ENCODE measurements around the gene TTLL9.

TTLL9 gene

DNA sequence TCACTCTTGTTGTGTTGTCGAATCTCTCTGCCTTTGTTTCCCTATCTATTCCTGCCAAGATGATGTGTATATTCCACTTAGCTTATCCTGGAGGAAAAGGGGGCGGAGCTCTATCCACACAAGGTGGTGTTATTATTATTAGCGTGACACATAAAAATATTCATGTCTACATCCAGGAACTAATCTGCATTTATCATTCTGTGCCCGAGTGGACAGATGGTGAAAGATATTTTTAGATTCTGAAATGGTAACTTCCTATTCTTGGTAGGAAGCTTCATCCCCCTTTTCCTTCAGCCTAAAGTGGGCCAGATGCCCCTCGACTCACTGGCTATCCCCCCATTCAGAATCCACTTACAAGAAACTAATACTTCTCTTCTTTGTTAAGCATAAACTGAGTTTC lies 99.6 kb downstream of the TTLL9 start (continued):
- TF ChIP-seq ZNF565 (CRISPR knock-in tag; conservative IDR thresholded peaks at IDR 0.05; ENCODE audit: low read depth) (no peak), ARNTL (CRISPR knock-in tag; IDR thresholded peaks at IDR 0.05; ENCODE audit: borderline replicate concordance, low read depth) (no peak)

DNA sequence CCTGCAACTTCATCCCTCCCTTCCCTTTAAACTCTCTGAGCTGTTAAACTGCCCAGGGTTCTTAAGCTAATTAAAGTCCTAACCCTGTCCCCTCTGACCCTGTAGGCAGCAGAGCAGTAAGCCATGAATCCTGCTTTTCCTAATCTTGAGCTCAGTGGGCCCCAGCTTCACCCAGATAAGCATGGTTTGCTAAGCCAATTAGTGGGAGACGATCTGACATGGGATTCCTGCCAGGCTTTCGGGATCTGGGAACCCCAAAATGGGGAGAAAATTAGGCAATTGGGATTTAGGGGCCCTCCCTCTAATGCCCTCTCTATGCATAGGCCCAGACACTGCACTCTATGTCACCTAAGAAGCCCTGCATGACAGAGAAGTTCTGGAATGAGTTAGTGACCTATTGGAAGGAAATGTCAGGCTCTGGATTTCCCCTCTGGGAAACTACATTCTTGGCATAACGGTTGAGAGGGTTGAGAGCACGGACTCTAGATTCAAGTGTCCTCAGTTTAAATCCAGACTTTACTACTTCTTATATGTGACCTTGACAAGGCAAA lies 102.1 kb downstream of the TTLL9 start:
- no peak for ATAC-seq
- TF ChIP-seq BACH2 (CRISPR knock-in tag; IDR thresholded peaks at IDR 0.05; ENCODE audit: borderline replicate concordance) (no peak), ZNF565 (CRISPR knock-in tag; conservative IDR thresholded peaks at IDR 0.05; ENCODE audit: low read depth) (no peak), PPARA (CRISPR knock-in tag; IDR thresholded peaks at IDR 0.05; ENCODE audit: borderline replicate concordance) (no peak), ZNF70 (CRISPR knock-in tag; IDR thresholded peaks at IDR 0.05) (no peak), TCF4 (CRISPR knock-in tag; IDR thresholded peaks at IDR 0.05; ENCODE audit: borderline replicate concordance) (no peak), ZNF8 (CRISPR knock-in tag; IDR thresholded peaks at IDR 0.05) (no peak)
- TF ChIP-seq, protein P1, sequence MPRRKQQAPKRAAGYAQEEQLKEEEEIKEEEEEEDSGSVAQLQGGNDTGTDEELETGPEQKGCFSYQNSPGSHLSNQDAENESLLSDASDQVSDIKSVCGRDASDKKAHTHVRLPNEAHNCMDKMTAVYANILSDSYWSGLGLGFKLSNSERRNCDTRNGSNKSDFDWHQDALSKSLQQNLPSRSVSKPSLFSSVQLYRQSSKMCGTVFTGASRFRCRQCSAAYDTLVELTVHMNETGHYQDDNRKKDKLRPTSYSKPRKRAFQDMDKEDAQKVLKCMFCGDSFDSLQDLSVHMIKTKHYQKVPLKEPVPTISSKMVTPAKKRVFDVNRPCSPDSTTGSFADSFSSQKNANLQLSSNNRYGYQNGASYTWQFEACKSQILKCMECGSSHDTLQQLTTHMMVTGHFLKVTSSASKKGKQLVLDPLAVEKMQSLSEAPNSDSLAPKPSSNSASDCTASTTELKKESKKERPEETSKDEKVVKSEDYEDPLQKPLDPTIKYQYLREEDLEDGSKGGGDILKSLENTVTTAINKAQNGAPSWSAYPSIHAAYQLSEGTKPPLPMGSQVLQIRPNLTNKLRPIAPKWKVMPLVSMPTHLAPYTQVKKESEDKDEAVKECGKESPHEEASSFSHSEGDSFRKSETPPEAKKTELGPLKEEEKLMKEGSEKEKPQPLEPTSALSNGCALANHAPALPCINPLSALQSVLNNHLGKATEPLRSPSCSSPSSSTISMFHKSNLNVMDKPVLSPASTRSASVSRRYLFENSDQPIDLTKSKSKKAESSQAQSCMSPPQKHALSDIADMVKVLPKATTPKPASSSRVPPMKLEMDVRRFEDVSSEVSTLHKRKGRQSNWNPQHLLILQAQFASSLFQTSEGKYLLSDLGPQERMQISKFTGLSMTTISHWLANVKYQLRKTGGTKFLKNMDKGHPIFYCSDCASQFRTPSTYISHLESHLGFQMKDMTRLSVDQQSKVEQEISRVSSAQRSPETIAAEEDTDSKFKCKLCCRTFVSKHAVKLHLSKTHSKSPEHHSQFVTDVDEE (CRISPR knock-in tag; IDR thresholded peaks at IDR 0.05): no peak
- TF ChIP-seq, protein P2, sequence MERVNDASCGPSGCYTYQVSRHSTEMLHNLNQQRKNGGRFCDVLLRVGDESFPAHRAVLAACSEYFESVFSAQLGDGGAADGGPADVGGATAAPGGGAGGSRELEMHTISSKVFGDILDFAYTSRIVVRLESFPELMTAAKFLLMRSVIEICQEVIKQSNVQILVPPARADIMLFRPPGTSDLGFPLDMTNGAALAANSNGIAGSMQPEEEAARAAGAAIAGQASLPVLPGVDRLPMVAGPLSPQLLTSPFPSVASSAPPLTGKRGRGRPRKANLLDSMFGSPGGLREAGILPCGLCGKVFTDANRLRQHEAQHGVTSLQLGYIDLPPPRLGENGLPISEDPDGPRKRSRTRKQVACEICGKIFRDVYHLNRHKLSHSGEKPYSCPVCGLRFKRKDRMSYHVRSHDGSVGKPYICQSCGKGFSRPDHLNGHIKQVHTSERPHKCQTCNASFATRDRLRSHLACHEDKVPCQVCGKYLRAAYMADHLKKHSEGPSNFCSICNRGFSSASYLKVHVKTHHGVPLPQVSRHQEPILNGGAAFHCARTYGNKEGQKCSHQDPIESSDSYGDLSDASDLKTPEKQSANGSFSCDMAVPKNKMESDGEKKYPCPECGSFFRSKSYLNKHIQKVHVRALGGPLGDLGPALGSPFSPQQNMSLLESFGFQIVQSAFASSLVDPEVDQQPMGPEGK (CRISPR knock-in tag; IDR thresholded peaks at IDR 0.05; ENCODE audit: borderline replicate concordance): no peak

DNA sequence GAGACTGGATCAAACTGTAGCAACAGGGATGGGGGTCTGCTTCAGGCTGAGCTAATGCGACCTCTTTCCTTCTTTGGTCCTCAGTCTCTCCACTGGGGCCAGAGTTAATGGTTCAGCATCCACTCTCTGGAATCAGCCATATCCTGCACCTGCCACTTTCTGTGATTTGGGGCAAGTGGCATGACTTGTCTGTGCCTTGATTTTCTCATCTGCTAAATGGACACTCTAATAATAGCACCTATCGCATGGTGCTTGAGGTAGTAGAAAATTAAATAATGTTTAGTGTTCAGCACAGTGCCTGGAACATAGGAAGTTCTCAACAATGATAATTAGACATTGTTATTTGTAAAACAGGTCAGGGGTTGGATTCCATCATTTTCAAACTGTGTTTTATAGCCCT lies 103.9 kb downstream of the TTLL9 start:
- ATAC-seq: no peak
- TF ChIP-seq, protein P1 (CRISPR knock-in tag; IDR thresholded peaks at IDR 0.05): no peak
- TF ChIP-seq SNAI2 (CRISPR knock-in tag; IDR thresholded peaks at IDR 0.05): no peak
- no peak for TF ChIP-seq ZFP30 (CRISPR knock-in tag; IDR thresholded peaks at IDR 0.05)
- no peak for TF ChIP-seq BACH2 (CRISPR knock-in tag; IDR thresholded peaks at IDR 0.05; ENCODE audit: borderline replicate concordance)
- no peak for TF ChIP-seq RARB (CRISPR knock-in tag; IDR thresholded peaks at IDR 0.05)
- TF ChIP-seq ISL1 (CRISPR knock-in tag; IDR thresholded peaks at IDR 0.05): no peak
- TF ChIP-seq TCF4 (CRISPR knock-in tag; IDR thresholded peaks at IDR 0.05; ENCODE audit: borderline replicate concordance): no peak
- TF ChIP-seq ZFP3 (CRISPR knock-in tag; IDR thresholded peaks at IDR 0.05): no peak
- TF ChIP-seq ZNF8 (CRISPR knock-in tag; IDR thresholded peaks at IDR 0.05): no peak

DNA sequence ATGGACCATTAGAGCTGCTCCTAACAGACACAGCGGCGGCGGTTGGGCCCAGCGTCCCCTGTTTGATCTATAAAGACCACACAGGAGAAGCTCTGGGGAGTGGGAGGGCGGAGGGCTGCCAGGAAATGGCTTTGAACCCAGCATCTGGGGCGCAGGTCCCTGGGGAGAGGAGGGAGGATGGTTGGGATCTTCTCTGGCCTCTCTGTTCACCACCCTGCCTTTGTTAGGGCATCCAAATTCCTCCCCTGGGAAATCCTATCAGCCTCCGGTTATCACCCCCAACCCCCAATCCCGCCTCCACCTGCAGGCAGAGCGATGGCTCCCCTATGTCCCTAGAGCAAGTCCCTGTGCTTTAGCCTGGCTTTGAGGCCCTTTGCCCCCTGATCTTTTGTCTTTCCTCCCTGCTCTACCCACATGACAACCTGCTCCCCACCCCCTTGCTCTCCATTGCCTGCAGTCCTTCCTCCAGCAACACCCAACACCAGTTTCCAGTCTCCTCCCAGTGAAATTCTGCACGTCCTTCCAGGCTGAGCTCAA lies 104.6 kb downstream of the TTLL9 start:
- TF ChIP-seq TOX (CRISPR knock-in tag; IDR thresholded peaks at IDR 0.05; ENCODE audit: borderline replicate concordance): no peak
- no peak for TF ChIP-seq SNAI2 (CRISPR knock-in tag; IDR thresholded peaks at IDR 0.05)
- TF ChIP-seq ZNF565 (CRISPR knock-in tag; conservative IDR thresholded peaks at IDR 0.05; ENCODE audit: low read depth): no peak
- TF ChIP-seq RARB (CRISPR knock-in tag; IDR thresholded peaks at IDR 0.05): no peak
- TF ChIP-seq, protein P3, sequence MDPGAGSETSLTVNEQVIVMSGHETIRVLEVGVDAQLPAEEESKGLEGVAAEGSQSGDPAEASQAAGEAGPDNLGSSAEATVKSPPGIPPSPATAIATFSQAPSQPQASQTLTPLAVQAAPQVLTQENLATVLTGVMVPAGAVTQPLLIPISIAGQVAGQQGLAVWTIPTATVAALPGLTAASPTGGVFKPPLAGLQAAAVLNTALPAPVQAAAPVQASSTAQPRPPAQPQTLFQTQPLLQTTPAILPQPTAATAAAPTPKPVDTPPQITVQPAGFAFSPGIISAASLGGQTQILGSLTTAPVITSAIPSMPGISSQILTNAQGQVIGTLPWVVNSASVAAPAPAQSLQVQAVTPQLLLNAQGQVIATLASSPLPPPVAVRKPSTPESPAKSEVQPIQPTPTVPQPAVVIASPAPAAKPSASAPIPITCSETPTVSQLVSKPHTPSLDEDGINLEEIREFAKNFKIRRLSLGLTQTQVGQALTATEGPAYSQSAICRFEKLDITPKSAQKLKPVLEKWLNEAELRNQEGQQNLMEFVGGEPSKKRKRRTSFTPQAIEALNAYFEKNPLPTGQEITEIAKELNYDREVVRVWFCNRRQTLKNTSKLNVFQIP (CRISPR knock-in tag; IDR thresholded peaks at IDR 0.05; ENCODE audit: borderline replicate concordance, low read depth): no peak
- no peak for ATAC-seq
